Globus pallidus (tissue), 1 donor: ENCODE measurements around the gene IMMT.
A peak's percentile ranks its signal among the peaks of the same experiment; 100 is the strongest.
"Not testable (repeated sequence)": the region's sequence is repeated elsewhere in the genome, so short reads cannot be mapped to it uniquely, and the experiment has no call there.

Experiments
- DNase-seq: peaks from one replicate; pipeline ENCODE4 v3.0.0-alpha.2; 2015; ENCODE audit warnings: low spot score

The IMMT gene

GRCh38 chr2:86226070-86226469 is 30.8 kb upstream of the IMMT start:
- no peak for DNase-seq

DNA sequence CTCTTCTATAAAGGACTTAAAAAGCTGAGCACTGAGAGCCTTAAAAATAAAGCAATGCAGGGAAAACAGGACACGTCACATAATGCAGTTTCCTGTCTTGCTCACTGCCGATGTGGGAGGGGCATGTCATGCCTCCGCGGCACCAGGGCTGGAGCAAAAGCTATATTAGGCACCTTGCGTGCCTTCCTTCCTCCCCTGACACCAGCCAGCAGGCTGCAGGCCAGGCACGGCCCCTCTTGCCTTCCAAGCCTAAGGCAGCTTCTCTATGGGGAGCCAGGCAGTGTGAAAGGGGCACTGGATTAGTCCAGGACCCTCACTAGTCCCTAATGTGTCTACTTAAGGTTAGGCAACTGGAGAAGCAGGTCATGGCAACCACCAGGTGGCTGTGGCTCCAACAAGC is 30.3 kb upstream of the IMMT start:
- DNase-seq, result peak; percentile 31

DNA sequence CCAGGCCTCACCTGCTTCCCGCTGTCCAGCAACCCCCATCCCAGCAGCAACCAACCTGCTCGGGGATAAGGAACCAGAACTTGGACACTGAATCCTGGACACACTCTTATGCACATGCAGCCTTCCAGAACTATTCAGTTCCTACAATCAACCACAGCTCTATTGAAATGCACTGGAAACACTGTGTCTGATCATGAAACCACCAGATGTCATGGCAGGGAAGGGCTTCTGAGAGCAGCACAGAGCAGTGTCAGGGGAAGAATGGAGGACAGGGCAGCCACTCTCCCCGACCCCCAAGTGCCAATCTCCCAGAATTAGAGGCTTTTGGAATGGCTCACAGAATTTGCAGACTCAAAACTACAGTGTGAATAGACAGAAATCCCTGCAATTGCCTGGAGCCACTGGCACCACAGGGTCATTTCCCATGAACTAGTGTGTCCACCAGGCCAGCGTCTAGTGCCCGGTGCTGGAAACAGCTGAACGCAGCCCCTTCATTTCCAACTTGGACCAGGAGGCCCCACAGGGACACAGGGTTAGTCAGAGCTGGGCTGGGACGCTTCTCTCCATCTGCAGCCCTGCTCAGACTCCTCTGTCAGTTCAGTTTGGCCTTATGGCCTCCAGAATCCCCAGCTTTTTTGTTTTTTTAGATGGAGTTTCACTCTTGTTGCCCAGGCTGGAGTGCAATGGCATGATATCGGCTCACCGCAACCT is 29.5 kb upstream of the IMMT start:
- DNase-seq, result no peak

GRCh38 chr2:86223927-86224560 is 28.8 kb upstream of the IMMT start:
- no peak for DNase-seq

GRCh38 chr2:86223140-86223926 is 28.1 kb upstream of the IMMT start:
- peak; percentile 72 for DNase-seq

DNA sequence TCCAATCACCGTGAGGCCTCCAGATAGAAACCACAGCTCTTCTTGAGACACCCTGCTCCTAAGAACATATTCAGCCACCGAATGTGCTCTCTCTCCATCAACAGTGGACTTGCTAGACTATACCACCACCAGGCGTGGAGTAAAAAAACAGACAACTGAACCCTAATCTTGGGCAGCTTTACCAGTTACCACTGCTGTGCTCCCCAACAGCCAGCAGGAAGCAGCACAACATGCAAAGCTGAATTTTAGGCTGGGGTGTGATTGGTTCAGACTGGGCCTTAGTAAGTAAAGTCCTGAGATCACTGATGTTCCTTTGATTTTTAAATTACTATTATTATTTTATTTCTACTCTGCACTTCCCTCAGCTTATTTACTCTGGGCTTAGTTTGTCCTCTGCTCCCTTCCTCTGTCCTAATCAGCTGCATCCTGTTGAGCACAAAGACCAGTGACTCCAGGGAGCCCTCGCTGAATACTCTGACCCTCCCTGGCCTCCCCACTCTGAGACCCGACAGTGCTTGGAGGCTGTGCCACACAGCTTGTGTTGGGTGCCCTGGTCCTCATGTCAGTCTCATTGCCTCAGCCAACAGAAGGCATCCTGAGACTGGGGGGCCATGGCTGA is 25.9 kb upstream of the IMMT start:
- DNase-seq, result no peak

GRCh38 chr2:86219896-86220295 is 24.6 kb upstream of the IMMT start:
- no peak for DNase-seq

- DNase-seq, result no peak
Observed at GRCh38 chr2:86218124-86218523, 22.9 kb upstream of the IMMT start.

- no peak for DNase-seq
Observed at GRCh38 chr2:86216575-86217555, 21.6 kb upstream of the IMMT start.

DNA sequence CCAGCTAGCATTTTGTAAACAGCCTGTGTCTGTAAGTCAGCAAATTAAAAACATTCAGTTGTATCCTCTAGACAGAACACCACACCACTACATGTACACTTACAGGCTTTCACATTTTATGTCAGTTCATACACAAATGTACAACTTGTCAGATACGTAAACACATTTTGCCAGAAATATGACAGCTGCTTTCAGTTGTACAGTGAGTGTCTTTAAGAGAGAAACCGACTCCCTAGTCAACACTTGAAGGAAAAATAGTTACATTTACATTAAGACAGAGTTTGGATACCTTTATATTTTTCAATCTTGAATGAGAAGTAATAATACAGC is 19.2 kb upstream of the IMMT start:
- no peak for DNase-seq

- DNase-seq, result no peak
Observed at GRCh38 chr2:86213699-86214502, 18.6 kb upstream of the IMMT start.

GRCh38 chr2:86213056-86213455 is 17.8 kb upstream of the IMMT start:
- DNase-seq, result no peak

DNA sequence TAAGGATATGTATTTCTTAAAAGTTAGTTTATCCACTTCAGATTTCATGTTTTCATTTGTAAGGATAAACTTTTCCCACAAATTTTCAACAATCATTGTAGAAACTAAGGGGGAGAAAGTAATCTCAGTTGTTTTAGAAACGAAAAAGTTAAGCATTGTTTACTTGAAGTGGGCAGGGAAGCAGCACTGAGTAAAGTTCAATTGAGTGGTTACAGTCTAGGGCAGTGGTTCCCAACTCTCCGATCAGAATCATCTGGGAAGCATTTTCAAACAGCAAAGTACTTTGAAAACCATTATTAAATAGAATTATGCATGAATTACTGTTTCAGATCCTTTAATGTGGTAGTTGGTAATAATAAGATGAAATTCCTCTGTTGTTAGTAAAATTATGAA is 16.5 kb upstream of the IMMT start:
- DNase-seq, result no peak

GRCh38 chr2:86211033-86211795 is 16.0 kb upstream of the IMMT start:
- no peak for DNase-seq

- no peak for DNase-seq
Observed at GRCh38 chr2:86204458-86204857, 9.2 kb upstream of the IMMT start.

DNA sequence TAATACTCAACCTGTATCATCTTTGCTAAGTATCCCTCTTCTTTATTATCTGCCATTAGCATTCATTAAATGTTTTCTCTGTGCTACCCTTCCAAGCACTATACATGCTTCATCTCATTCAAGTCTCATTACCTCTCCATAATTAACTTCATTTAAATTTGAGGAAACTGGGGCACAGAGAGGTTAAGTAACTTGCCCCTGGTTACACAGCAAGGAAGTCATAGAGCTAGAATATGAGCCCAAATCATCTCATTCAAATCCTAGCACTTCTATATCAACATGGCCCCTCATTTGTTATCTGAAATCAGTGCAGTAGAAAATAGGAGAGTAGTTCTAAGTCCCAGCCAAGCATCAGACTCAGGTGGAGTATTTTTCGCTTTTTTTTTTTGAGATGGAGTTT is 8.4 kb upstream of the IMMT start:
- DNase-seq, result no peak

DNA sequence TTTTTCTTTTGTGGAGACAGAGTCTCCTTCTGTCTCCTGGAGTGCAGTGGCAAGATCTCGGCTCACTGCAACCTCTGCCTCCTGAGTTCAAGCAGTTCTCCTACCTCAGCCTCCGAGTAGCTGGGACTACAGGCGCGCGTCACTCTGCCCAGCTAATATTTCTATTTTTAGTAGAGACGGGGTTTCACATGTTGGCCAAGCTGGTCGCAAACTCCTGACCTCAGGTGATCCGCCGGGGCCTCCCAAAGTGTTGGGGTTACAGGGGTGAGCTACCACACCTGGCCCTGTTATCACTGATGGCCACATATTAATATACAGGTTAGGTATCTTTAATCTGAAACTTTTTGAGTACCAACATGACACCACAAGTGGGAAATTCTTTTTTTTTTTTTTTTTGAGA is 7.4 kb upstream of the IMMT start:
- DNase-seq, result no peak

- DNase-seq, result no peak
Observed at GRCh38 chr2:86202336-86202692, 7.1 kb upstream of the IMMT start.

GRCh38 chr2:86201671-86202335 is 6.5 kb upstream of the IMMT start:
- peak; percentile 69 for DNase-seq

GRCh38 chr2:86200564-86200963 is 5.3 kb upstream of the IMMT start:
- DNase-seq, result not testable (repeated sequence)
